Dermis blood vessel endothelial cell (primary cell): ENCODE measurements around the gene RNF17. TPM values are rescaled to one million over a fixed set of nuclear protein-coding genes. Genes with fewer than 3 reads are reported as not detected.

ENCODE experiments used
- DNase-seq: peaks from one replicate; pipeline ENCODE4 v3.0.0; 2010
- total RNA-seq: library from RNA; depleted of rRNA; stranded (reverse); fragments of >200 nt; gene quantifications from 2 replicates; pipeline ENCODE4 v1.2.3, GENCODE V29; 2014

RNF17 gene
- total RNA-seq, 1 donor from 2014 or later: not detected

DNA sequence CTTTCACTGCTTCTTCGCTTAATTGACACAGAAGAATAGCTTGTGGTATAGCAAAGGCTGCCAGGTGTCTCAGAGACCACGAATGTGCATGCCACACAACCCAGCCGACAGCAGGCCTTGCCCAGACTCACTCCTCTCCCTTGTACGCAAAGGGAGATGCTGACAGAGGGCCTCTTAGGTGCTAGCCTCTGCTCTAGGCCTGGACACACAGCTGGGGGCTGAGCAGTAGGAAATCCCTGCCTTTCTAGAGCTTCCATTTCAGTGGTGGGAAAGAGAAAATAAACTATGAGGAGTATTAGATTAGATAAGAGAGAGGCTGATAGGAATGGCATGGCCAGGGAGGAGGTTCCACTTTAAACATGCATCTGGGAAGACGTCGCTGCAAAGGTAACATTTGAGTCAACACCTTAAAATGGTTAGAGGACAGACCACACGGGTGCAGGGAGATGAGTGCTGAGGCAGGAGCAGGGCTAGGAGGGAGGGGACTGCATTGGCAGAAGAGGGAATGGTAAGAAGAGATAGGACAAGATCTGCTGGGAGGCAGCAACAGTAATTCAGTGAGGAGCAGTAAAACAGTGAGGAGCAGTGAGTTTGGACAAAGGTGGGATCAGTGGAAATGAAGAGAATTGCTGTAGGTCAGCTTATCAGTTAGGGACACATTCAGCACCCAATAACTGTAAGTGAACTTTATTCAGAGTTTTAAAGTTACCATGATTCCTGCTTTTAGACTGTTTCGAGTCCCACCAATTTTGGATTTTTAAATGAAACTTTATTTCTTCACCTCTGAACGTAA, 100.0 kb downstream of the RNF17 start:
- DNase-seq: no peak

DNA sequence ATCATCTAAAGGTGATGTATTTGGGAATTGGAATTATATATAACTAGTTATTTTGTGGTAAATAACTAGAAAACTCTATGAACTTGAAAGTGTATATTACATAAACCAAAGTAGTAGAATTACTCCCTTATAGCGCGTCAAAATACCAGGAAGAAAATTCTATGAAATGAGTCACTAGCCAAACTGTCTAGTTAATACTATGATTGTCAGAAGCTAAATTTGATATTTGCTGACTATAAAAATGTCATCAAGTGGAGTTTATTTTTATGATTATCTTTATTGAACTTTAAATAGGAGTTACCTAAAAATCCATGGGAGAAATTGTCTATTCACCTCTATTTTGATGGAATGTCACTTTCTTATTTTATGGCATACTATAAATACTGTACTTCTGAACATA, 100.6 kb downstream of the RNF17 start:
- no peak for DNase-seq

DNA sequence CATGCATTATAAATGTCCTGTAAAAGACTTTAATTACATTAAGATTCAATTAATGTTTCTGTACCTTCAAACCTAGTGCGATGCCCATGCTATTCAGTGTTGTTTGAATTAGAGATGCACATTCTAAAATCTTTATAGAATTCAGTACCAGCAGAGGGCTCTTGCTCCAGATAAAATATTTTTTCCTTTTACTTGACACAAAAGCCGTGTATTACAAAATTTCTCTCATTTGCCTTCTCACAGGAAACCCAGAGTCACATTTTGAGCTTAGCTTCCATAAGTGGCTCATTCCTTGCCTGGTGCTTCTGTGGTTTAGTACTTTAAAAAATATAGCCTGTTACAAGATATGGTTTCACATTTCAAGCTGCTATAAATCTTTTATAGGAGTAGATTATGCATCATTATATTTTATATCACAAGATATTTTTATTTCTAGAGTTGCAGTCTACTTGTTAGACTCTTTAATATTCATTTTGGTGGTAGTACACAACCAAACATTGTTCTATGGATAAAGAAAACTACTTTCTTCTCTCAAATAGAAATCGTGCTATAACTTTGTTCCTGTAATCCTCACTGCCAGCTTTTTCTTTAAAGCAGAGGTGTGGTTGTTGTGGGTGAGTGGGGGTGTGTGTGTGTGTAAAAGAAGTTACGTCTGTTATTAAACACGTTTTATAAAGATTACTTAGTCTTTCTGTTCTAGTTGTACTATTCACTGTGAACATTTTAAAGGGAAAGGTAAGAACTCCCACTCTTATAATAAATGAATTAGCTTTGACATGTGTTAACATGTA, 101.4 kb downstream of the RNF17 start:
- DNase-seq: peak; percentile 2

GRCh38 chr13:24866488-24866887, 102.5 kb downstream of the RNF17 start:
- DNase-seq: no peak

- no peak for DNase-seq
Observed at GRCh38 chr13:24868874-24869273, 104.9 kb downstream of the RNF17 start.

- DNase-seq: no peak
Observed at GRCh38 chr13:24870380-24870760, 106.4 kb downstream of the RNF17 start.

DNA sequence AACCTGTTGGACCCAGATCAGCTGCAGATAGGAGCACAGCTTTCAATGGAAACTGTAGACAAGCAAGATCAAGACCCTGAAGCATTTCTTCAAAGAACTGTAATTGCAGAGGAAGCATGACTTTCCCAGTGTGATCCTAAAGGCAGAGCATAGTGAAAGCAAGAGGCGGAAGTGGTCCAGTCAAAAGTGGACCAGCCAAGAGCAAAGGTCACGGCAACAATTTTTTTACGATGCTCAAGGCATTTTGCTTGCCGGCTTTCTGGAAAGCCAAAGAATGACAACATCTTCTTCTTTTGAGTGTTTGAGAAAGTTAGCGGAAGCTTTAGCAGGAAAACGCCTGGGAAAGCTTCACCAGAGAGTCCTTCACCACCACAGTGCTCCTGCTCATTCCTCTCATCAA, 111.6 kb downstream of the RNF17 start:
- DNase-seq: no peak

DNA sequence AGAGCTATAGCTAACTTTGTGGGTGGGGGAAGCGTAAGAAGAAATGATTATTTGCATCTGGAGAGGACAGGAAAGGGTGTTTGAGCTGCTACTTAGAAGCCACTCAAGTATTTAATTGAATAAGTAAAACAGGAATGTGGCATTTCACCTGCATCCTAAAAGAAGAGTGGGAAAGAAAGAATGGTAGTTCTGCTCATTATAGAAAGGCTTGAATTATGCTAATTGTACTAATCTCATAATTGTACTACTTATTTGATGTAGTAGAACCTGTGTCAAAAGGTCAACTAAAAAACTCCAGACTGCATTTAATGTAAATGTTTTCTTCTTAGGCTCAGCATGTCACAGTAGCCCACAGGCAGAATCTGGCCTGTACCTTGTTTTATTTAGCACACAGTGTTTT, 113.6 kb downstream of the RNF17 start:
- no peak for DNase-seq

DNA sequence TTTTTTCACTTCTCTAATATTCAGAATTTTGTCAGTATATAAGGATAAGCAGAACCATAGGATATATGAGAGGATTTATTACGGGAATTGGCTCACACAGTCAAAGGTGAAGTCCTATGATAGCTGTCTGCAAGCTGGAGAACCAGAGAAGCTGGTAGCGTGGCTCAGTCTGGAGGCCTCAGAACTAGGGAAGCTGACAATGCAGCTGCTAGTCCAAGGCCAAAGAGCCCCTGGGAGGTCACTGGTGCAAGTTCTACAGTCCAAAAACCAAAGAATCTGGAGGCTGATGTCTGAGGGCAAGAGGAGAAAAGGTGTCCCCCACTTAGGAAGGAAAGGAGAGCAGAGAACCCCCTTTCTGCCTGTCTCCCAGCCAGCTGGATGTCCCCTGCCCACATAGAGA, 114.4 kb downstream of the RNF17 start:
- no peak for DNase-seq

DNA sequence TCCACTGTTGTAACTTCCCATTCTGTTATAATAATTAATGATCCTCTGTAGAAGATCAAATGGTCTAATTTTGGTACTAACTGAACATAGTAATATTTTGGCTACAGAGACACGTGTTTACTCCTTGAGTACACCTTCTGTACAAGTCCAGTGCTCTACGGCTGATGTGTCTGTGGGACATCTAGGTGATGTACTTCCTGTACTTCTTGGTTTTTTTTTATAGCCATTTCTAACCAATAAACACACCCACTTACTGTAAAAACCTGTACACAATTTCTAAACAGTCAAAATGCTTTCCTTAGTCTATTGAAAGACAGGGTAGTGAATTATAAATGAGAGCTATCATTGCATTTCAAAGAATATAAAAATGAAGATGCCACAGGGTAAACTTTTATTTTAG, 118.7 kb downstream of the RNF17 start:
- no peak for DNase-seq

DNA sequence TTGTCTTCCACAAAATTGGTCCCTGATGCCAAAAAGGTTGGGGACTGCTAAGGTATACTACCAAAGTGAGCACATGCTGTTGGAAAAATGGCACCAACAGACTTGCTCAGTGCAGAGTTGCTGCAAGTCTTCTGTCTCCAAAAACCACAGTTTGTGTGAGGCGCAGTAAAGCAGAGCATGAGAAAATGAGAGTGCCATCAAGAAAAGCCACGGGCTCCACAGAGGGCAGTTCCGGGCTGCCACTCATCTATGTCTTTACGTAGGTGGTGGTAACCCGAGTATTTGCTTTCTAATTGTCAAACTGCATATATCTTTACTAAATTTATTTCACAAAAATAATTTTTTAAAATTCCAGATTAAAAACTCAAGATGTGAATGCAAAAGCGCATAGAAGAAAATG, 123.8 kb downstream of the RNF17 start:
- DNase-seq: no peak

- no peak for DNase-seq
Observed at GRCh38 chr13:24888291-24888931, 124.4 kb downstream of the RNF17 start.

DNA sequence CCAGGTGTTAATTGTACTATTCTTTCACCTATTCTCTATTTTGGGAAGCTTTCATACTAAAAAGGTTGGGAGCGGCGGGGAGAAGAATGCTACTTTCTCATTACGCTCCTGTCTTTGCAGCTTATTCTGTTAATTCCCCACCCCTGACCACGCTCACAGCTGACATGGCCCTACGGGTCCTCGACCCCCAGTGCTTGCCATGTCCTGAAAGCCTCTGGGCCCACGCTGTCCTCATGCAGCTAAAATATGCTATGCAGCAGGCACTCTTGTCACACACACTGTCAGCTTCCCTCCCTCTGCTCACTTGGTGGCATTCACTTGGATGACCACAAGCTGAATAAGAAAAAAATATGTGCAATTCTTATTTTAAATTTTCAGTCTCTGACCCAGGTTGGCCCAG, 126.3 kb downstream of the RNF17 start:
- no peak for DNase-seq

DNA sequence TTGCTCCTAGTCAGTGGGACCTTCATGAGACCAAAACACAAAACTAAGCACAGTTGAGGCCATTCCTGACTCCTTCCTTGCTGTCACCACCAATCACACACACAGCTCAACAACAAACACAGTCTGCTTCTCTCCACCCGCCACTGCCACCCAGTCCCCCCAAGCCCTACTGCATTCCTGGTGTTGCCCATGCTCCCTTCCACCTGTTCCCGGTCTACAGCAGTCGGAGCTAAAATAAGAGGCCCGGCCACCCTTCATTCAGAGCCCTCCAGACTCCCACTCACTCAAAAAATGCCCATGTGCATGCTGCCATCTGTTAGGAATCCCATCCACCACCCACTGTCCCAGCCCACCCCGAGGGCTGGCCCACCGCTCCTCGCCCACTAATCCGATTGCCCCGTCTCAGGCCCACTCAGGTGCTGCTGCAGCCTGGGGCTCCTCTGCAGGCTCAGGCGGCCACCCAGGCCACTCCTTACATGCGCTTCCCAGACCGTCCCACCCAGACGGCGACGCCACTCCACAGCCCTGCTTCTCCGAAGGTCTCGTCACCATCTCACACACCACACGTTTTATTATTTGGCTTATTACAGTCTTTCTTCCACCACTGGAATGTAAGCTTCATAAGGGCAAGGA, 127.6 kb downstream of the RNF17 start:
- no peak for DNase-seq

DNA sequence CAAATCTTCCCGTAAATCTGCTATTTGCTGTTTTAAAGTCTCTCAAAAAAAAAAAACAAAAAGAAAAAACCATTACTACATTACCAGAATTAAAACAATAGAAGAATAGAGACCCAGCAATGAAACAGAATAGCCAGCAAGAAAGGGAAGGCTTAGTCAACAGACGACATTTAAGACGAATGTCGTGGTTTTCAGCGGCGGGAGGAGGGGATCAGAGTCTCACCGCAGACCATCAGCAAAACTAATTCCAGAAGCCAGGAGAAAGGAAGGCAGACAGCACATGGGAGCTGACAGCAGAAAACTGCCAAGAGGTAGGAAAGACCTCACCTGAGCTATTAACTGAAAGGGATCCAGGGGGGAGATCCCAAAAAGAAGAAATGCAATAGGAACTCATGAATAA, 128.9 kb downstream of the RNF17 start:
- no peak for DNase-seq

- no peak for DNase-seq
Observed at GRCh38 chr13:24893863-24894262, 129.9 kb downstream of the RNF17 start.

- DNase-seq: no peak
Observed at GRCh38 chr13:24894277-24894971, 130.5 kb downstream of the RNF17 start.

- no peak for DNase-seq
Observed at GRCh38 chr13:24894972-24895300, 131.0 kb downstream of the RNF17 start.

DNA sequence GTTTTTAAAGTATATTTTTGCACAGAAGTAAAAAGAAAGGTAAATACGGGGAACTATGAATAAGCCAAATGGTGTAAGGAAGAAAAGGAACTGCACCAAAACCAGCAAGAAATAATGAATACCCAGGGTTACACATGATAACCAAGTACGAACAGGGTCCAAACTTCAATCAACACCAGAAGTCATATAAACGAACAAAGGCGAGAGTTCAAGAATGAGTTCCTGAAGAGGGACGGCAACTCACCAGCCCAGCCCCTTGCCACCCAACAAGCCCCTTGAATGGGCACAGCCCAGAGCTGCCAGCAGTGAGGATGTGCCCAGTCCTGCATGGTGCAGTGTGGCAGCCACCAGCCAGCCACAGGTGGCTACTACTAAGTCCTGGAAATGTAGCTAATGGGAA, 132.1 kb downstream of the RNF17 start:
- no peak for DNase-seq

DNA sequence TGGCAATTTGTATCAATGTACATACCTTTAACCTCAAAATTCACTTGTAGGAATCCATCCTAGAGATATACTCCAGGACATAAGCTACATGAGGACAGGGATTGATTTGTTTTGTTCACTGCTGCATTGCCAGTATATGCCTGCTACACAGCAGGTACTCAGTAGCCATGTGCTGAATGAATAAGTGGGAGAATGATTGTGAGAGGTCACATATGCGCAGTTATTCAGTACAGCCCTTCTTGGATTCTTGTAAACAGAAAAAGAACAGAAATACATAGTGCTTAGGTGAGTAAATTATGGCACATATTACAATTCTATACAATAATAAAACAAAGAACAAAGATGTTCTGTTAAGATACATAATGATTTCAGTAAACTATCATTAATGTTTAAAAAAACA, 133.3 kb downstream of the RNF17 start:
- DNase-seq: no peak

- DNase-seq: no peak
Observed at GRCh38 chr13:24899601-24900000, 135.6 kb downstream of the RNF17 start.

DNA sequence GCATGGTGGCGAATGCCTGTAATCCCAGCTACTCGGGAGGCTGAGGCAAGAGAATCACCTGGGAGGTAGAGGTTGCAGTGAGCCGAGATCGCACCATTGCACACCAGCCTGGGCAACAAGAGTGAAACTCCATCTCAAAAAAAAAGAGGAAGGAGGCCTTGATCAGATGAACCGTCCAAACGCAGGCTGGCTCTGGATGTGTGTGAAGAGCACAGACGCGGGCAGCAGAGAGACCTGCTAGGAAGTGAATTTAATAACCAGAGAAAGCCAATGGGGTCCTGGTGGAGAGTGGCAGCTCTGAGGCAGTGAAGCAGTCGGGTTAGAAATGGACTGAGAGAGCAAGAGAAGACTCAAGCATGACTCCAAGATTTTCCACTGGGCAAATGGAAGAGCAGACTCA, 136.5 kb downstream of the RNF17 start:
- DNase-seq: no peak

DNA sequence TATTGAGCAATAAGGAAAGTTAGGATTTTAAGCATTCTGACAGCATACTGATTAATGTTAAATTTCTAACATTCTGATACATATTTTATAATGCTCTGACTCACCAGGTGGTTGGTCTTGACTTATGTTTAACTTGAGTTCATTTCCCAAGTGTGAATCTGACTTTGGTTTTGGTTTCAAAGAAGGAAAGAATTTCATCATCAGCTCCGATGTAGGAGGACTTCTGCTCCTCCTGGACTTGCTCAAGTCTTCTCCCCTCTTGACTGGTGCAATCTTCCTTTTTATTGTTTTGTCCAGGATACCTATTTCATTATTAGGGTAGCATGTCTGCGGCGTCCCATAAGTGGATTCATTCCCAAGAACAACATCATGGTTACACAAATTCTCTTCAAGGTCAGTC, 141.3 kb downstream of the RNF17 start:
- no peak for DNase-seq
